HG03066 (cell line): ENCODE measurements around the gene JOSD2.
"Not testable (repeated sequence)": the region's sequence is repeated elsewhere in the genome, so short reads cannot be mapped to it uniquely, and the experiment has no call there.

Source experiments
- ATAC-seq: cut with Tn5 transposase; IDR thresholded peaks from one replicate; pipeline ENCODE4 v1.9.1; 2021; ENCODE audit warnings: low read depth; ENCODE audit not compliant: unreplicated experiment

JOSD2 gene

GRCh38 chr19:50547385-50548190 lies 36.6 kb upstream of the JOSD2 start:
- no peak for ATAC-seq

DNA sequence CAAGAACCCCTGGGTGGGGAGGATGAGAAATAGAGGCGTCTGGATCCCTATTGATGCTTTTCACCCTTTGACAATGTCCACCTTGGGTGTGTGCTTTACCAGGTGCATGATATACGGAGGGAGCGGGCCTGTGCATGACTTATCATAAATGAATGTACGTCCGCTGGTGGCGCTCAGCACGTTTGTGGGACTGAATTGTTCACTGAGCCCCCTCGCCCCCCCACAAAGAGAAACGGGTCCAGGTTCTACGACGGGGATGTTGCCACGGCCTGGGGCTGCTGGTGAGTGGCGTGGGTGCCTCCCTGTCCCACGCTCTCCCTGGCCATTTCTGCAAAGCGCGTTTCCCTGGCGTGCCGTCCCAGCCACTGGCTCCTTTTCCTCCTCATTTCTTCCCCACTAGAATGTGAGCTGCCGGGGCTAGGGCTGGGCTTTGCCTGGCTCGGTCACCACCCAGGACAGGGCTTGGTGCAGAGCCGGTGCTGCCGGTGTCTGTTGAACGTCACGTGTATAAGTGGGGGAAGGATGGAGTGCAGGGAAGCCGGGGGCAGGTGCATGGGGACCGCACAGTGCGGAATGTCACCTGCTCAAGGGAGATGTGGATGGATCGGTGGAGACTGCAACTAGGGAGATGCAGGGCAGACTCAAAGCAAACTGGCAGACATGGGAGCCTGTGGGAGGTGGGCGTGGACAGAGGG lies 35.7 kb upstream of the JOSD2 start:
- no peak for ATAC-seq

- no peak for ATAC-seq
These were observed 32.0 kb upstream of the JOSD2 start for GRCh38 chr19:50542943-50543342.

GRCh38 chr19:50537769-50538230 lies 26.8 kb upstream of the JOSD2 start:
- no peak for ATAC-seq

DNA sequence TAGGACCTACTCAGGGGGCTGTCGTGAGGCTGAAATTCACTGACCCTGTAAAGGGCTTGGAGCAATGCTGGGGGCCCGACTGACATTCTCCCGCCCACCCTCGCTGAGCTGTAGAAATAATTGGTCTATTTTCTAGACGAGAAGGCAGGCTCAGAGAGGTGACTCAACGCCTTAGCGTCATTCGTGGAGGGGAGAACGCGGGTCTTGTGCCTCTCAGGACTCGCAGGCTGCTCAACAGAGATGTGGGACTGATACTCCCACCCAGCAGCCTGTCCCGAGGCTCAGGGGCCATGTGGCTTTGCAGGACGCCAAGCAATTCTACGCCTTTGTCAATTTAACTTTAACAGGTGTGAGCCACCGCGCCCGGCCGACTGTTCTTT lies 26.3 kb upstream of the JOSD2 start:
- ATAC-seq, result no peak

DNA sequence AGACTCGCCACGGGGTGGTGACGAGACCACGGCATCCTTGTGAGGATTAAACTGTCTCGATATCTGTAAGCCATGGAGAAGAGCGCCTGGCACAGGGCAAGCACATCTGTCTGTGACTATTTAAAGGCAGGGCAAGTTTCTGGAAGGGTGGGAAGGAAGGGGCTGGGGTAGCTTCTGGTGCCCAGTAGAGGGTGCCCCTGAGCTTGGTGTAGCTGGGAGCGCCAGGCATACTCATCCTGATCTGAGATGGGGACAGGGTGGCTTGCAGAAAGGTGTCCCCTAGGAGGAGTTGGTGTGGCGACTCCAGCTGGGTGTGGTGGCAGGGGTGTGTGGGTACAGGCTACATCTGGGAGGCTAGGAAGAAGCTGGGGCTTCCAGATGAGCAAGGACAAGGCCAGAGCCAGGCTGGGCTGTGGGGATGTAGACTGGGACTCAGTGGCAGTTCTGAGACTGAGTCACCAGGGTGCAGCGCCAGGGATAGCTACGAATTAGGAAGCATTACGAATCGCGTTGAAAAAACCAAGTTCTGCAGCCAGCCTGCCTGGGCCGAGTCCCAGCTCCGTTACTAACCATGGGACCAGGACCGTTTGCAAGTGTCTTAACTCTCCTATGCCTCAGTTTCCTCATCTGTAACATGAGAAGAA lies 25.8 kb upstream of the JOSD2 start:
- no peak for ATAC-seq

DNA sequence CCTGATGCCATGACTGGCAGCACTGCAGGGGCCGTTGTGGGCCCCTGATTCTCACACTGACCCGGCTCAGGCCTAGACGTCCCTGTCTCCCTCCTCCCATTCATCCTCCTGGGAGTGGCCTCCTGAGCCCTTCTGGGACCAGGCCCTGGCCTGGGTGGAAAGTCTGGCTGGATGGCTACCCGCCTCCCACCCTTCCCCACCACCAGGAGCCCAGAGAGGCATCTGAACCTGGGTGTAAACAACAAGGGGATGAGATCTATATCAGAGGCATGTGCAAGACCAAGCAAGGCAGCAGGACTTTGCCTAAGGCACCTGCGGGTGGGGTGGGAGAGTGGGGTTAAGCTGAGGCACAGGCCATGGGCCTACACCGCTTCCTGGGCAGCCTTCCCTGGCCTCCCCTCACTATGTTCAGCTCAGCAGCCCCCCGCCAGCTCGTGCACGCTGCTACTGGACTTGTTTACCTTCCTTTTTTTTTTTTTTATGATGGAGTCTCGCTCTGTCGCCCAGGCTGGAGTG lies 24.7 kb upstream of the JOSD2 start:
- ATAC-seq, result no peak

GRCh38 chr19:50534478-50534877 lies 23.5 kb upstream of the JOSD2 start:
- no peak for ATAC-seq

DNA sequence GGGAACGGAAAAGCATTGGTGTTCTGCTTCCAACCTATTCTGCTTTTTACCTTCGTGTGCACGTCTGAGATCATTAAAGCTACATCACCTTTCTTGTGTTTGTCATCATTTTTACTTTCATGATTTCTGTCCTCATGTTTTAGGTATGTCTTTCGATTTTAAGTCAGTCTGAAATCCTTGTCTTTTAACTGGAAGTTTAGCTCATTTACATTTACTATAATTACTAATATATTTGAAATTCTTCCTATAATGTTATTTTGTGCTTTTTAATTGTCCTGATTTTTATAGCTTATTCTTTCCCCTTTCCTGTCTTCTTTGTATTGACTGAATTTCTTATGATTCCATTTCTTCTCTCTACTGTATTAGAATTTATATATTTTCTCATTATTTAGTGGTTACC lies 22.0 kb upstream of the JOSD2 start:
- no peak for ATAC-seq

- ATAC-seq, result no peak
These were observed 20.2 kb upstream of the JOSD2 start for GRCh38 chr19:50531171-50531612.

DNA sequence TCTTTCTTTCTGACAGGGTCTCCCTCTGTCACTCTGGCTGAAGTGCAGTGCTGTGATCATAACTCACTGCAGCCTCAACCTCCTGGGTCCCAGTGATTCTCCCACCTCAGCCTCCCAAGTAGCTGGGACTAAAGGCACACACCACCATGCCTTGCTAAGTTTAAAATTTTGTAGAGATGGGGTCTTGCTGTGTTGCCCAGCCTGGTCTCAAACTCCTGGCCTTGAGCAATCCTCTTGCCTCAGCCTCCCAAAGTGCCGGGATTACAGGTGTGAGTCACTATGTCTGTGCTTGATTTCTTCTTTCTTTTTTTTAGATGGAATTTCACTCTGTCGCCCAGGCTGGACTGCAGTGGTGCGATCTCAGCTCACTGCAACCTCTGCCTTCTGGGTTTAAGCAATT lies 17.1 kb upstream of the JOSD2 start:
- not testable (repeated sequence) for ATAC-seq

DNA sequence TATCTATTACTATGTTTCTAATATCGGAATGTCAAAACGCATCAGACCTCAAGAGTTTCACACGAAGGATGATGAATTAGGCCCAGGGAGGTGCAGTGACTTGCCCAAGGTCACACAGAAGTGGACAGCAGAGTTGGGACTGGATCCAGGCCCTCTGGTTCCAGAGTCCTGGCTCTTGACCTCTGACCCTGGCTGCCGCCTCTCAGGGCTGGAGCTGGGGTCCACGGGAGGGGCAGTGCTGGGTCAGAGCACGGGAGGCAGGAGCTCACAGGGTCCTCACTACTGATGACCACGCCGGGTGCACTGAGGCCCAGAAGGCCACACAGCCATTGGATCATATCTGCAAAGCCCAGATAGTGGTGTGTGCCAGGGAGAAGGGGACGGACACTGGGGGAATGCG lies 11.9 kb upstream of the JOSD2 start:
- no peak for ATAC-seq

DNA sequence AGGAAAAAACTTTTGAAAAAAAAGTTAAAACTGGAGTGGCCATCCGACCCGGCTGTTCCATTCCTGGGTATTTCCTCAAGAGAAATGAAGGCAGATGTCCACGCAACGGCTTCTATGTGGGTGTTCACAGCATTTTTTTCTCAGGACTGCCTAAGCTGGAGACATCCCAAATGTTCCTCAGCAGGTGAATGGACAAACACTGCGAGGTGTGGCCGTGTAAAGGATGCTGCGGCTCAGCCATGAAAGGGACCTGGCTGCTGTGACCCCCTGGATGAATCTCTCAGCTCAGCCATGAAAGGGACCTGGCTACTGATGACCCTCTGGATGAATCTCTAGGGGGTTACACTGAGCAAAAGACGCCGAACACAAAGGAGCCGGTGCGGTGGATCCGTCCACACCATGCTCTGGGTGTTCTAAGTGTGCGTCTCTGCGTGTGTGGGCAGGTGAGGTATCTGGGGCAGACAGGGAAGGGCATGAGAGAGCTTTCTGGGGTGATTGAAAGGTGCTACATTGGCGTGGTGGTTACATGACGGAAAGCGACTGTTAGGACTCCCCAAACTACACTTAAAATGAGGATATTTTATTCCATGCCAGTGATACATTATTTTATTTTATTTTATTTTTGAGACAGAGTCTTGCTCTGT lies 10.0 kb upstream of the JOSD2 start:
- no peak for ATAC-seq

- ATAC-seq, result no peak
These were observed 8.1 kb upstream of the JOSD2 start for GRCh38 chr19:50519006-50519575.

- no peak for ATAC-seq
These were observed 7.4 kb upstream of the JOSD2 start for GRCh38 chr19:50518091-50519005.

- no peak for ATAC-seq
These were observed 6.7 kb upstream of the JOSD2 start for GRCh38 chr19:50517704-50518075.

DNA sequence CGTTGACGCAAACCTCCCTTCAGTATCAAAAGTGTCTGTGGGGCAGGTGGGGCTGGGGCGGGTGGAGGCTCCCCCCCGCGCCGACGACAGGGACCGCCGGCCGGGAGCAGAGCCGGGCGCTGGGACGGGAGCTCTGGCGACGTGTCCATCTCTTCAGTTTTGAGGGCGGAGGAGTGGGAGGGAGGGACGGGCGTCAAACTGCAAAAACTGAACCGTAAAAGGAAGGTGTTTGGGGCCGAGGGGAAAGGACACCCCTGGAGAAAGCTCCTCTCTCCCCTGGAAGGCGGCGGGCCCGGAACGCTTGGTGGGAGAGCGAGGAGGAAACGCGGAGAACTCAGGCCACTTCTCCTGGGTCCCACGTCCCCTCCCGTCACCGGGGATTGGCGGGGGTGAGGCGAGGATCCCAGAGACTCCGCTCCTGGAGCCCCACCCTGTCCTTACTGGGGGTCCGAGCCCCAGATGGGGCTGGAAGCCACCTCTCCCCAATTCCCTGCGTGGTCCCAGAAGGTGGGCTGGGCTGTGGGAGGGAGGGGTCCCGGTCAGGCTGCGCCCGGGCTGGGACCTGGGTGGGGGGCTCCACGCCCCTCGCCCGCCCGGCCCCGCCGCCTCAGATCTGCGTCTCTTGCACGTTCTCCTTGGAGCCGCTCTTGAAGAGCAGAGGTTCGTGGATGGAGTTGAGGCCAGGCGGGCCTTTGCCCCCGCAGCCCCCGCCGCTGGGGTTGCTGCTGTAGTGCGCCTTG lies 6.1 kb upstream of the JOSD2 start:
- ATAC-seq, result no peak

DNA sequence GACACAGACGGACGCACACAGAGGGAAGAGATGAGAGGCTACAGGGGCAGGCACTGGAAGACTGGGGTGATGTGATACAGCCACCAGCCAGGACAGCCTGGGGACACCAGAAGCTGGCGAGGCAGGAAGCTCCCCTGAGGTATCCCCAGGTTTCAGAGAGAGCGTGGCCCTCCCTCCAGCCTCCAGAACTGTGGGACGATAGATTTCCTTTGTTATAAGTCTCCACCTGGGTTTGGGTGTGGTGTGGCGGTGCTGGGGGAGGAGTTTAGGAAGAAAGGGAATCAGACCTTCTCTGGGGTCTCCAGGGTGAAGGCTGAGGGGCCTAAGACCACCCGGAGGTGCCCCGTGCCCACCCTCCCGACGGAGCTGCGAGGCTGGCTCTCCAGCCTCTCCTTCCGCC lies 5.5 kb upstream of the JOSD2 start:
- ATAC-seq, result no peak

- no peak for ATAC-seq
These were observed 4.2 kb upstream of the JOSD2 start for GRCh38 chr19:50515168-50515561.
